Stimulated activated naive CD8-positive, alpha-beta T cell treated with anti-CD3 and anti-CD28 coated beads, Interleukin-15, Interleukin-2, amounts not matched to agents 100 ng/mL and 50 ng/mL, for 24 hours (primary cell): ENCODE data around the gene HELZ2.

Experiments used
- H3K27ac Mint-ChIP-seq: one replicate; pipeline ENCODE4 v1.8.0; 2021; ENCODE audit warnings: mild to moderate bottlenecking, mixed read lengths
- H3K27me3 Mint-ChIP-seq: one replicate; pipeline ENCODE4 v1.8.0; 2021; ENCODE audit warnings: mixed read lengths
- H3K36me3 Mint-ChIP-seq: one replicate; pipeline ENCODE4 v1.8.0; 2021; ENCODE audit warnings: low read depth, mixed read lengths
- H3K4me1 Mint-ChIP-seq: one replicate; pipeline ENCODE4 v1.8.0; 2021; ENCODE audit warnings: low read depth, mixed read lengths
- H3K4me3 Mint-ChIP-seq: one replicate; pipeline ENCODE4 v1.8.0; 2021; ENCODE audit warnings: mild to moderate bottlenecking, mixed read lengths
- H3K9me3 Mint-ChIP-seq: one replicate; pipeline ENCODE4 v1.8.0; 2021; ENCODE audit warnings: mixed read lengths

The HELZ2 gene

DNA sequence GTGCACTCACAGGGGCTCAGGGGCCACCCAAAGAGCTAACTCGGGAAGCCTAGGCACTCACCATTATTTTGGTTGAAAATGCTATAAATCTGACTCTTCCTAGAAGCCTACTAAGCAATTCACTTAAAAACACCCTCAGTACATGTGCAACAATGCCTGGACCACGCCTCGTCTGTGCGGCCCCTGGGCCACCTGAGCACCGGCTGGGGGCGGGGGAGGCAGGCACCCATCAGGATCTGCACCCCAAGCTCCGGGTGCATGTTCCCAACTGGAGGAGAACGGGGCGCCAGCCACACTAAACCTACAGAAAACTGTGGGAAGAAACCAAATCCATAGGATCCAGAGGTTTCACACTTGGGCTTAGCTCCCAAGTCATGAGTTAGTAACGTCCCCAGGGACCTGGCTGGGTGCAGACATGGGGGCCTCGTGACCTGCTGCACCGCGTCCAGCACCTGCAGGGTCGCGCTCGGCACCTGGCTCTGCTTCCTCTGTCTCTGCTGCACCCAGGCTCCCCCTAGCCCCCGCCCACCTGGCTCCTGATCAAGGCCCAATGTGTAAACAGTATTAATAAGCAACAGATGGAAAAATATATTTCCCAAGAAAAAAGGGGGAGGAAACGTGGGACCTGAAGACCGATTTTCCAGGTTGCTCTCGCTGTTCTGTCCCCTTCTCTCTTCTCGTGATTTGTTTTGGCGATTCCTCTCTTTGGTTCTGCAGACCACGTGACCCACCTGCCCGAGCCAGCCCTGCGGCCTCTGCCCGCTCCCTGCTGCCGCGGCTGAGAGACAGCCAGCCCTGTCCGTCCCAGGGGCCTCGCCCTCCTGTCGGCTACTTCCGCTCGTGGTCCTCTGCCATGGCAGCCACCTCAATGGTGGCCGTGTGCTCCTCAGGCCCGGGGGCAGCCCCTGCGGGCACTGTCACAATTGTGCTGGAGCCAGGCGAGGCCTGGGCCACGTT, 15.5 kb upstream of the HELZ2 start:
- H3K4me3 Mint-ChIP-seq: no peak overlapping the region
- peaks cover 34% of the 10 kb centered on the region for H3K36me3 Mint-ChIP-seq
- H3K4me1 Mint-ChIP-seq: peaks cover 5% of the 10 kb centered on the region
- H3K9me3 Mint-ChIP-seq: no peaks in the 10 kb centered on the region
- no peaks in the 10 kb centered on the region for H3K27me3 Mint-ChIP-seq
- H3K27ac Mint-ChIP-seq: no peak overlapping the region

GRCh38 chr20:63588641-63589041, 14.6 kb upstream of the HELZ2 start:
- Mint-ChIP-seq H3K9me3 (no peaks in the 10 kb centered on the region), H3K4me1 (peaks cover 5% of the 10 kb centered on the region), H3K36me3 (peaks cover 34% of the 10 kb centered on the region), H3K4me3 (no peak overlapping the region), H3K27ac (no peak overlapping the region), H3K27me3 (no peaks in the 10 kb centered on the region)

GRCh38 chr20:63587776-63588591, 13.9 kb upstream of the HELZ2 start:
- H3K27ac Mint-ChIP-seq: no peak overlapping the region
- peaks cover 5% of the 10 kb centered on the region for H3K4me1 Mint-ChIP-seq
- H3K27me3 Mint-ChIP-seq: peaks cover 3% of the 10 kb centered on the region
- no peak overlapping the region for H3K4me3 Mint-ChIP-seq
- no peaks in the 10 kb centered on the region for H3K9me3 Mint-ChIP-seq
- H3K36me3 Mint-ChIP-seq: peaks cover 29% of the 10 kb centered on the region

GRCh38 chr20:63587256-63587655, 13.2 kb upstream of the HELZ2 start:
- Mint-ChIP-seq H3K27ac (no peak overlapping the region), H3K27me3 (peaks cover 3% of the 10 kb centered on the region), H3K4me3 (no peak overlapping the region), H3K4me1 (peaks cover 5% of the 10 kb centered on the region), H3K36me3 (peaks cover 27% of the 10 kb centered on the region), H3K9me3 (no peaks in the 10 kb centered on the region)

- no peak overlapping the region for H3K4me3 Mint-ChIP-seq
- no peak overlapping the region for H3K27ac Mint-ChIP-seq
- H3K4me1 Mint-ChIP-seq: peaks cover 5% of the 10 kb centered on the region
- no peaks in the 10 kb centered on the region for H3K9me3 Mint-ChIP-seq
- H3K27me3 Mint-ChIP-seq: peaks cover 3% of the 10 kb centered on the region
- H3K36me3 Mint-ChIP-seq: peaks cover 24% of the 10 kb centered on the region
These were observed 12.8 kb upstream of the HELZ2 start for GRCh38 chr20:63586797-63587196.

DNA sequence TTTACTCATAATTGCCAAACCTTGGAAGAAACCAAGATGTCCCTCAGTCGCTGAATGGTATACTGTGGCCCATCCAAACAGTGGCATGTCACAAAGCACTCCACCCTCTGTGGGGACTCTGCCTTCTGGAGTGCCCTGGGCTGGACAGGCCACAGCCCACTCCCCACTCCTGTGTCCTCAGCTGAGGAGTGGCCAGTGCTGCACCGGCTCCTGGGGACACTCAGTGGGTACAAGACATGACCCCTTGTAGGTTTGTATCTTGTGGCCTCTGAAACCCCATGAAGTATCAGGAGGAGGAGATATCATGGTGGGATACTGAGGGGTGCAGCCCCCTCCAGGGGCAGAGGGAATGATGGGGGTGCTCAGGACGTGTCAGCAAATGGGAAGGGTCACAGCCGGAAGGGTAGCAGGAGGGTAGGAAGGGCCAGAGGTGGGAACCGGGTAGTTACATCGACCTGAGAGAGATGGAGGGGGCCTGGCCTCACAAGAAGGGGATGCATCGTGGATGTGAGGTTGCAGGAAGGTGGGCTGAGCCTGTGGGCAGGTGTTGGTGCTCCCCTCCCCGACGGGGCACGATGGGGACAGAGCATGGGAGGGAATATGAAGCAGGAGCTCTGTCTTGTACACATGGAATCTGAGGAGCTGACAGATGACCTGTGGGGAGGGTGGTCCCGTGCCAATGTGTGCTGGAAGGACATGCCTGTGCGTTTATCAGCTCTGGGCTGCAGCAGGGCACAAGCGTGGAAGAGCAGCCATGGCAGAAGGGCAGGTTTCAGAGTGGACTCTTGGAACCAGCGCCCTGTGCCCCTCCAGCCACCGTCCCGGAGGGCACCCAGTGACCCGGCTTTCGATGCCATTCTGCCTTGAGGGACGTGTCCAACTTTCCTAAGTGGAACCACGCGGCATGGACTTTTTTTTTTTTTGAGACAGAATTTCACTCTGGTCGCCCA, 11.9 kb upstream of the HELZ2 start:
- H3K9me3 Mint-ChIP-seq: no peaks in the 10 kb centered on the region
- peaks cover 18% of the 10 kb centered on the region for H3K36me3 Mint-ChIP-seq
- H3K4me3 Mint-ChIP-seq: no peak overlapping the region
- peaks cover 3% of the 10 kb centered on the region for H3K27me3 Mint-ChIP-seq
- H3K27ac Mint-ChIP-seq: no peak overlapping the region
- H3K4me1 Mint-ChIP-seq: peaks cover 5% of the 10 kb centered on the region

GRCh38 chr20:63582382-63583063, 8.5 kb upstream of the HELZ2 start:
- no peak overlapping the region for H3K27ac Mint-ChIP-seq
- H3K9me3 Mint-ChIP-seq: no peaks in the 10 kb centered on the region
- no peak overlapping the region for H3K4me3 Mint-ChIP-seq
- H3K4me1 Mint-ChIP-seq: no peaks in the 10 kb centered on the region
- peaks cover 3% of the 10 kb centered on the region for H3K27me3 Mint-ChIP-seq
- no peaks in the 10 kb centered on the region for H3K36me3 Mint-ChIP-seq

GRCh38 chr20:63580796-63581461, 6.9 kb upstream of the HELZ2 start:
- peaks cover 10% of the 10 kb centered on the region for H3K27me3 Mint-ChIP-seq
- no peak overlapping the region for H3K27ac Mint-ChIP-seq
- no peaks in the 10 kb centered on the region for H3K9me3 Mint-ChIP-seq
- H3K4me1 Mint-ChIP-seq: no peaks in the 10 kb centered on the region
- no peaks in the 10 kb centered on the region for H3K36me3 Mint-ChIP-seq
- no peak overlapping the region for H3K4me3 Mint-ChIP-seq

DNA sequence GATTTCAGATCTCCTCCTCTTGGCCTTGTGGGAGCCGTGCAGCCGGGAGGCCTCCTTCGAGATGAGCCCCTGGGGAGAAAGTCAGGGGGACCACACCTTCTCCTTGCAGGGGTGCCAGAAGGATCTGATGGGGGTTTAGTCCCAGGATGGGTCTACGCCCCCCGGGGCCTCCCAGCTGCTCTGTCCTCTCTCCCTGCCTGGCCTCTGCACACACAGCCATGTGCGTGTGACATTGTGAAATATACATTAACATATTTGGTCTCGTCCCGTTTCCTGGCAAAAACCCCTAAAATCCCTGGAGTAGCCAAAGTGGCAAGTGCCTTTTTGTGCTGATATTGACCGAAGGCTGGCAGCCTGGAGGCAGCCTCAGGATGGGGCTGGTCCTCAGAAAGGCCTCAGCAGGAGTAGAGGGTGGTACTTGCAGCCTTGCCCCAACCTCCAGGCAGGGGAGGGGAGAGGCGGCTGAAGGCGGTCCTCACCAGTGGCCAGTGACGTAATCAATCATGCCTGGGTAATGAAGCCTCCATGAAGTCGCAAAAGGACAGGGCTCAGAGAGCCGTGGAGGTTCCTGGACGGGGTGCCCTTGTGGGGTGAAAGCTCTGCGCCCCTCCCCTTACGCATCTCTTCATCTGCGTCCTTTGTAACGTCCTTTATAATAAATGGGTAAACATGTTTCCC, 5.1 kb upstream of the HELZ2 start:
- no peak overlapping the region for H3K27ac Mint-ChIP-seq
- no peaks in the 10 kb centered on the region for H3K36me3 Mint-ChIP-seq
- no peak overlapping the region for H3K4me3 Mint-ChIP-seq
- peaks cover 10% of the 10 kb centered on the region for H3K27me3 Mint-ChIP-seq
- no peaks in the 10 kb centered on the region for H3K9me3 Mint-ChIP-seq
- H3K4me1 Mint-ChIP-seq: no peaks in the 10 kb centered on the region

GRCh38 chr20:63578224-63579016, 4.4 kb upstream of the HELZ2 start:
- H3K27ac Mint-ChIP-seq: no peak overlapping the region
- H3K27me3 Mint-ChIP-seq: peaks cover 10% of the 10 kb centered on the region
- no peaks in the 10 kb centered on the region for H3K4me1 Mint-ChIP-seq
- H3K4me3 Mint-ChIP-seq: no peak overlapping the region
- H3K9me3 Mint-ChIP-seq: no peaks in the 10 kb centered on the region
- H3K36me3 Mint-ChIP-seq: no peaks in the 10 kb centered on the region

DNA sequence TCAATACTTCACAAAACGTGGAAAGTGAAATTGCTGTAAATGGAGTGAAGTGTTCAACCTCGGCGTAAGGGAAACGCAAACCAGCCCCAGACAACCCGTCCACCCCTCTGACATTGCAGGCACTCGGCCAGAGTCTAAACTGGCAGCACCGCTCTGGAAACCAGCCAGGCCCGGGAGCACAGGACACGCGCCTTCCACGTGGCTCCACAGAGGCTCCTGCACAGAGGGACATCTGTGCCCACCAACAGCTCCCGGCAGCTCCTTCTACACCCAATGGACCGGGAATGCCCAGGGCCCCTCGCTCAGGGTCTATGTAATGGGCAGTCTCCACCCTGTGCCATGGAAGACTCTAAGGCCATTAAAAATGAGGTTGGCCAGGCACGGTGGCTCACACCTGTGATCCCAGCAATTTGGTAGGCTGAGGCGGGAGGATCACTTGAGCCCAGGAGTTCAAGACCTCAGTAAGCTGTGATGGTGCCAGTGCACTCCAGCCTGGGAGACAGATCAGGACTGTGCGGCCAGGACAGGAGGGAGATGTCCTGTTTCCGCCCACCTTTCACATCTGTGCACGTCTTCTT, 3.4 kb upstream of the HELZ2 start:
- Mint-ChIP-seq H3K27me3 (peaks cover 7% of the 10 kb centered on the region), H3K4me3 (no peak overlapping the region), H3K4me1 (no peaks in the 10 kb centered on the region), H3K36me3 (no peaks in the 10 kb centered on the region), H3K27ac (no peak overlapping the region), H3K9me3 (no peaks in the 10 kb centered on the region)

DNA sequence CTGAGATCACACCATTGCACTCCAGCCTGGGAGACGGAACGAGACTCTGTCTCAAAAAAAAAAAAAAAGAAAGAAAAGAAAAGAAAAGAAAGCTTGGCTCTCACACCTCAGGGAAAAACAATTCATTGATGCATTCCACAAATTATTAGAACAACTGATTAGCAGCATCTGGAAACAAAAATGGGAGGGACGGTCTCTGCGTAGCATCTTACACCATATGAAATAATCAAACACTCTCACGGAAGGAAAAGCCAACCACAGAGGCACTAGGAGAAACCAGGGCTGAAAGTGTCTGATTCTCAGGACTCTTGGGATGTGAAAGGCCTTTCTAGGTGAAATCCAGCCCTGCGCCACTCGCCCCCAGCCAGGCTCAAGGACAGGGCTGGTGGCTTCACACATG, 2.3 kb upstream of the HELZ2 start:
- Mint-ChIP-seq H3K36me3 (no peaks in the 10 kb centered on the region), H3K4me1 (no peaks in the 10 kb centered on the region), H3K9me3 (no peaks in the 10 kb centered on the region), H3K27me3 (peaks cover 7% of the 10 kb centered on the region), H3K4me3 (no peak overlapping the region), H3K27ac (no peak overlapping the region)
